H9 (cell line): Measurements from ENCODE around the gene TTC32. TPM values are rescaled to one million over a fixed set of nuclear protein-coding genes. Genes with fewer than 3 reads are reported as not detected.

ENCODE experiments used
- DNase-seq: peaks from one replicate; pipeline ENCODE4 v3.0.0-alpha.2; 2017
- H2AFZ ChIP-seq: one replicate; pipeline ENCODE4 v1.6.1; 2013; ENCODE audit warnings: mild to moderate bottlenecking, low read length, control low read depth, moderate library complexity
- H2AK5ac ChIP-seq: 2 replicates; pipeline ENCODE4 v1.6.1; 2013; ENCODE audit warnings: low read length, control low read depth, mixed read lengths; ENCODE audit not compliant: insufficient read length
- H2BK120ac ChIP-seq: one replicate; pipeline ENCODE4 v1.6.1; 2013; ENCODE audit warnings: low read depth, mild to moderate bottlenecking, low read length, control low read depth, inconsistent platforms; ENCODE audit not compliant: poor library complexity, severe bottlenecking
- H2BK12ac ChIP-seq: 2 replicates; pipeline ENCODE4 v1.6.1; 2013; ENCODE audit warnings: low read length, control low read depth, mixed read lengths, low read depth; ENCODE audit not compliant: insufficient read length
- H2BK15ac ChIP-seq: 2 replicates; pipeline ENCODE4 v1.6.1; 2013; ENCODE audit warnings: low read depth, low read length, control low read depth
- H2BK20ac ChIP-seq: one replicate; pipeline ENCODE4 v1.6.1; 2013; ENCODE audit warnings: low read depth, mild to moderate bottlenecking, low read length, control low read depth, inconsistent platforms; ENCODE audit not compliant: poor library complexity, severe bottlenecking
- H2BK5ac ChIP-seq: 2 replicates; pipeline ENCODE4 v1.6.1; 2013; ENCODE audit warnings: low read length, control low read depth, mixed read lengths; ENCODE audit not compliant: insufficient read length
- H3K14ac ChIP-seq: 2 replicates; pipeline ENCODE4 v1.6.1; 2013; ENCODE audit warnings: low read length, control low read depth; ENCODE audit not compliant: insufficient read depth
- H3K18ac ChIP-seq: 2 replicates; pipeline ENCODE4 v1.6.1; 2013; ENCODE audit warnings: low read depth, mild to moderate bottlenecking, mixed read lengths, low read length, control low read depth; ENCODE audit not compliant: insufficient read length
- H3K23ac ChIP-seq: 2 replicates; pipeline ENCODE4 v1.6.1; 2013; ENCODE audit warnings: low read length, control low read depth, mixed read lengths, low read depth; ENCODE audit not compliant: insufficient read length
- H3K23me2 ChIP-seq: 2 replicates; pipeline ENCODE4 v1.6.1; 2013; ENCODE audit warnings: low read depth, mild to moderate bottlenecking, mixed read lengths, low read length, control low read depth; ENCODE audit not compliant: insufficient read length, poor library complexity, severe bottlenecking
- H3K27ac ChIP-seq: 2 replicates; pipeline ENCODE4 v1.5.1; 2013; ENCODE audit warnings: low read length, control low read depth, mixed read lengths, low read depth; ENCODE audit not compliant: insufficient read length
- H3K27me3 ChIP-seq: 2 replicates; pipeline ENCODE4 v1.6.1; 2013; ENCODE audit warnings: low read length, control low read depth, inconsistent platforms; ENCODE audit not compliant: insufficient read depth
- H3K4ac ChIP-seq: 2 replicates; pipeline ENCODE4 v1.6.1; 2013; ENCODE audit warnings: low read depth, mild to moderate bottlenecking, control low read depth, inconsistent platforms, low read length, moderate library complexity
- H3K4me1 ChIP-seq: 2 replicates; pipeline ENCODE4 v1.6.1; 2013; ENCODE audit warnings: low read length, control low read depth, inconsistent platforms; ENCODE audit not compliant: insufficient read depth
- H3K4me2 ChIP-seq: 2 replicates; pipeline ENCODE4 v1.6.1; 2013; ENCODE audit warnings: low read length, control low read depth, mixed read lengths; ENCODE audit not compliant: insufficient read length, insufficient read depth
- H3K56ac ChIP-seq: 2 replicates; pipeline ENCODE4 v1.6.1; 2013; ENCODE audit warnings: low read depth, mild to moderate bottlenecking, mixed read lengths, low read length, control low read depth; ENCODE audit not compliant: insufficient read length
- H3K79me1 ChIP-seq: 2 replicates; pipeline ENCODE4 v1.6.1; 2013; ENCODE audit warnings: low read depth, mild to moderate bottlenecking, moderate library complexity, low read length, control low read depth, inconsistent platforms; ENCODE audit not compliant: insufficient read depth, poor library complexity, severe bottlenecking
- H3K79me2 ChIP-seq: 2 replicates; pipeline ENCODE4 v1.6.1; 2013; ENCODE audit warnings: low read length, control low read depth, inconsistent platforms; ENCODE audit not compliant: insufficient read depth
- H3K9ac ChIP-seq: 2 replicates; pipeline ENCODE4 v1.6.1; 2013; ENCODE audit warnings: low read length, control low read depth, mixed read lengths; ENCODE audit not compliant: insufficient read length; ENCODE audit errors: extremely low read depth
- H3K9me3 ChIP-seq: one replicate; pipeline ENCODE4 v1.6.1; 2013; ENCODE audit warnings: low read depth, low read length, inconsistent platforms; ENCODE audit not compliant: control insufficient read depth
- H3T11ph ChIP-seq: one replicate; pipeline ENCODE4 v1.6.1; 2013; ENCODE audit warnings: mild to moderate bottlenecking, low read length, control low read depth, inconsistent platforms
- H4K20me1 ChIP-seq: one replicate; pipeline ENCODE4 v1.6.1; 2013; ENCODE audit not compliant: control insufficient read depth, insufficient read length, insufficient read depth
- H4K5ac ChIP-seq: 2 replicates; pipeline ENCODE4 v1.6.1; 2013; ENCODE audit warnings: low read depth, mild to moderate bottlenecking, mixed read lengths, low read length, control low read depth; ENCODE audit not compliant: insufficient read length
- H4K8ac ChIP-seq: replicated peaks from 2 replicates; pipeline ENCODE4 v1.6.1; 2013; ENCODE audit warnings: low read length, control low read depth, mixed read lengths, low read depth; ENCODE audit not compliant: insufficient read length
- H4K91ac ChIP-seq: 2 replicates; pipeline ENCODE4 v1.6.1; 2013; ENCODE audit warnings: low read depth, mild to moderate bottlenecking, moderate library complexity, mixed read lengths, low read length, control low read depth; ENCODE audit not compliant: insufficient read length
- H3K27ac Mint-ChIP-seq, 3 experiments: 2 replicates in 2 of 3; 3 replicates in 1 of 3; pipeline ENCODE4 v1.8.0; 2020 to 2021; ENCODE audit warnings: mixed read lengths in 3 of 3, mild to moderate bottlenecking in 1 of 3, moderate library complexity in 1 of 3
- H3K27me3 Mint-ChIP-seq: 2 replicates; pipeline ENCODE4 v1.8.0; 2021; ENCODE audit warnings: low read depth, mild to moderate bottlenecking, moderate library complexity, mixed read lengths
- H3K36me3 Mint-ChIP-seq, 3 experiments: 2 replicates in 2 of 3; 3 replicates in 1 of 3; pipeline ENCODE4 v1.8.0; 2020 to 2021; ENCODE audit warnings: low read depth in 3 of 3, mixed read lengths in 3 of 3; ENCODE audit not compliant: insufficient read depth in 1 of 3
- H3K4me1 Mint-ChIP-seq, 2 experiments: 2 replicates each; pipeline ENCODE4 v1.8.0; 2020; ENCODE audit warnings: mixed read lengths in 2 of 2
- H3K4me3 Mint-ChIP-seq, 2 experiments: 2 replicates in 1 of 2; 3 replicates in 1 of 2; pipeline ENCODE4 v1.8.0; 2020 to 2021; ENCODE audit warnings: mild to moderate bottlenecking in 2 of 2, mixed read lengths in 2 of 2, moderate library complexity in 1 of 2
- H3K9me3 Mint-ChIP-seq, 2 experiments: 2 replicates in 1 of 2; 3 replicates in 1 of 2; pipeline ENCODE4 v1.8.0; 2020; ENCODE audit warnings: mild to moderate bottlenecking in 2 of 2, mixed read lengths in 2 of 2, moderate library complexity in 1 of 2
- WGBS: extraction: QIAGEN DNeasy Blood & Tissue Kit; methylation state at CpG from one replicate; pipeline ENCODE4 v1.1.7; 2013; ENCODE audit warnings: missing lambda C conversion rate, low lambda C conversion rate, mixed read lengths; ENCODE audit not compliant: insufficient read length; ENCODE audit errors: extremely low coverage; 5-methylcytosine and 5-hydroxymethylcytosine counted together
- total RNA-seq: library from RNA; stranded (reverse); gene quantifications from 2 replicates; pipeline ENCODE4 v1.2.1, GENCODE V29; 2021
- TF ChIP-seq, protein P1 (sequence below): fragments of 200-600 bp; sonication (generic); conservative IDR thresholded peaks from 3 replicates; pipeline ENCODE4 v1.8.0; 2021; ENCODE audit warnings: antibody characterized with exemption, mild to moderate bottlenecking

Gene TTC32
- total RNA-seq, 1 experiment from 2014 or later, result 8.9 TPM

DNA sequence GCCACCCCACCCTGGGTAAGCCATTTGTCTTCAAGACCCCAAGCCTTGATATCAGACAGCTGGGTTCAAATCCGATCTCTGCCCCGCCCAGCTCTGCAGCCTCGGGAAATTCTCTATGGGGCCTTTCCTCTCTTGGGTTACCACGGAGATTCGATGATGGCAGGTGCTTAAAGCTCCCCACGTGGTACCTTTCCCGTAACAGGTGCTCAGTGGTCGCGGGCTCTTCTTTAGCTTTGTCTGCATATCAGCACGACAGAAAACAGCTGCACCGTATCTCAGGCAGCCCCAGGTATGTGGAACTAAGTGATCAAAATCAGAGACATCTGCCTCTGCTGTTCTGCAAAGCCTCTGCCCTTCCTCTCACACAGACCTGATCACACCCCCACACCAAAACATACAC, 37.4 kb downstream of the TTC32 start:
- Histone ChIP-seq H4K8ac (no peak overlapping the region), H3K4me2 (no peak overlapping the region), H3K23me2 (peaks cover 8% of the 10 kb centered on the region), H3K79me1 (no peaks in the 10 kb centered on the region), H2BK15ac (no peak overlapping the region), H2AK5ac (no peak overlapping the region), H2BK12ac (no peak overlapping the region), H3K4ac (no peak overlapping the region), H3K9me3 (no peaks in the 10 kb centered on the region), H3K79me2 (no peaks in the 10 kb centered on the region), H3K9ac (no peak overlapping the region), H2BK5ac (no peak overlapping the region), H3T11ph (no peak overlapping the region), H2BK20ac (no peak overlapping the region), H2AFZ (no peak overlapping the region), H3K4me1 (no peaks in the 10 kb centered on the region), H3K18ac (no peak overlapping the region), H3K27me3 (peaks cover 5% of the 10 kb centered on the region; the same call in 1 of the 2 replicates), H2BK120ac (no peak overlapping the region), H3K56ac (no peak overlapping the region), H4K20me1 (no peaks in the 10 kb centered on the region), H4K91ac (no peak overlapping the region), H3K27ac (no peak overlapping the region), H4K5ac (no peak overlapping the region), H3K23ac (no peak overlapping the region), H3K14ac (no peak overlapping the region)
- Mint-ChIP-seq H3K4me1 (peaks cover 7 to 15% of the 10 kb centered on the region in 2 experiments), H3K27me3 (peaks cover 43% of the 10 kb centered on the region), H3K27ac (no peak overlapping the region), H3K9me3 (no peaks in the 10 kb centered on the region), H3K36me3 (no peaks in the 10 kb centered on the region; a peak in 1 of 7 replicates), H3K4me3 (no peak overlapping the region)
- WGBS, result no CpG with 5 or more reads among the region's 11 CpGs
- DNase-seq, result no peak
- TF ChIP-seq, protein P1, sequence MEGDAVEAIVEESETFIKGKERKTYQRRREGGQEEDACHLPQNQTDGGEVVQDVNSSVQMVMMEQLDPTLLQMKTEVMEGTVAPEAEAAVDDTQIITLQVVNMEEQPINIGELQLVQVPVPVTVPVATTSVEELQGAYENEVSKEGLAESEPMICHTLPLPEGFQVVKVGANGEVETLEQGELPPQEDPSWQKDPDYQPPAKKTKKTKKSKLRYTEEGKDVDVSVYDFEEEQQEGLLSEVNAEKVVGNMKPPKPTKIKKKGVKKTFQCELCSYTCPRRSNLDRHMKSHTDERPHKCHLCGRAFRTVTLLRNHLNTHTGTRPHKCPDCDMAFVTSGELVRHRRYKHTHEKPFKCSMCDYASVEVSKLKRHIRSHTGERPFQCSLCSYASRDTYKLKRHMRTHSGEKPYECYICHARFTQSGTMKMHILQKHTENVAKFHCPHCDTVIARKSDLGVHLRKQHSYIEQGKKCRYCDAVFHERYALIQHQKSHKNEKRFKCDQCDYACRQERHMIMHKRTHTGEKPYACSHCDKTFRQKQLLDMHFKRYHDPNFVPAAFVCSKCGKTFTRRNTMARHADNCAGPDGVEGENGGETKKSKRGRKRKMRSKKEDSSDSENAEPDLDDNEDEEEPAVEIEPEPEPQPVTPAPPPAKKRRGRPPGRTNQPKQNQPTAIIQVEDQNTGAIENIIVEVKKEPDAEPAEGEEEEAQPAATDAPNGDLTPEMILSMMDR, result no peak
